G401.6 (cell line): ENCODE data around the gene VPS37C.

Source experiments
- FAIRE-seq: peaks from 2 replicates; lab custom pipeline; 2012; peaks lifted over from hg19 to GRCh38; lab: Jason Lieb, UNC

VPS37C gene

DNA sequence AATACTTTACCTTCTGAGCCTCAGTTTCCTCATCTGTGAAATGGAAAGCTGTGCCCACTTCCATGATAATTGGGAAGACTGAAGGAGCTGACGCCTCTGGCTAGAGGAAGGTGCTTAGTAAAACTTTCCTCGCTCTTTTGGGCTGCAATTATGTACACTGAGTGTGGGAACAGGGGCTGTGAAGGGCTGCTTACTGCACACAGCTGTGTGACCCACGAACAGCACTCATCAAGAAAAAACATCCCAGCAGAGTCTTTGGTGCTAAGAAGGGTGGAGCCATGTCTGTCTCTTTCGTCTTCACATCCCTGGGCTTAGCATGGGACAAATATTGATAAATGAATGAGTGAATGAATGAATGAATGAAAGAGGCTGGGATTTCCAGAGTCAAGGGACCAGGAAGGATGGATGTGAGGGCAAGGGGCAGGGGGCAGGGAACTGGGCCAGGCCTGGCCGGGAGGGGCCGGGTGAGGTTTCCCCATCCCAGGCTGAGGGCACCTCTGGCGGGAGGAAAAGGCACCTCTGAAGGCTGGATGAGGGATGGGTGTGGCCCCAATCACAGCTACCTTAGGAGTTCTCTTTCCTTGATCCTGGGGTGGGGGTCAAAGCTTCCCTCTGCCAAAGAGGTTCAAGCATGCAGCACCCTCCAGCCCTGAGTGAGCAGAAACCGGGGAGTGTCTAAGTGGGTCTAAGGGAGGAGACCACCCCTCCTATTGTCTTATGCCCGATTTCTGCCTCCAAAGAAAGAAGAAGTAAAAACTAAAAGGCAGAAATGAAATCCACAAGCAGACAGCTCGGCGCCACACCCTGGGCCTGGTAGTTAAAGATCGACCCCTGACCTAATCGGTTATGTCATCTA lies 68.1 kb downstream of the VPS37C start:
- no peak for FAIRE-seq

GRCh38 chr11:61092280-61092766 lies 68.9 kb downstream of the VPS37C start:
- no peak for FAIRE-seq

GRCh38 chr11:61091373-61092279 lies 69.6 kb downstream of the VPS37C start:
- no peak for FAIRE-seq

DNA sequence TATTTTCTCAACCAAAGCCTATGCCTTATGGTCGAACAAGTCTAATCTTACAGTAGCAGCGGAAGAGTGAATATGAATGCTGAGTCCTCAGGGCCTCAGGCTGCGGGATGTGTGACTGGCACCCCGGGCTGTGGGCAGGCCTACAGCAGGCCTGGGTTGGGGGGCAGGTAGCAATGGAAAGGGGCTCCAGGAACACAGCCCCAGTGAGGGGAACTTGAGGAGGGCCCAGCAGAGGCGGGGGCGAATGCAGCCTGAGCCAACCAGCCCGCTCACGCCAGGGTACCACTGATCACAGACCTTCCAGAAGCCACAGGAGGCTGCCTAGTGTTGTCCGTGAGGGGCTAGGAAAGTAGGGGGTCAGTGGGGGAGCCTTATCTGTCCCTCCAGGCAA lies 70.2 kb downstream of the VPS37C start:
- FAIRE-seq = no peak

DNA sequence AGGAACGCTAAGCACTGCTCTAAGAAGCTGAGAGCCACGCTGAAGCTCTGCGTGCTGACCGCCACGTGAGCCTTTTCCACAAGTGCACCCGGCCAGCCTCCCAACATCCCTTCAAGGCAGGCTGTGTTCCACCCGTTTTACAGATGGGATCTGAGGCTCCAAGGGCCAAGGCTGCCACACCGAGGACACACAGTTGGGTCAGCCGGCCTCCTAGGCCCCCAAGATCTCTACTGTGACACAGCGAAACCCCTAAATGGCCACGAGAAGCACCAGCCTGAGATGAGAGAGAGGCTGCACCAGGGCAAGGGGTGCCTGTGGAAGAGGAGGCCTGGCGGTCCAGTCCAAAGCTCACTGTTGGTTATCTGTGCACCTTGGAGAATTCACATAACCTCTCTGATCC lies 70.7 kb downstream of the VPS37C start:
- FAIRE-seq = no peak

DNA sequence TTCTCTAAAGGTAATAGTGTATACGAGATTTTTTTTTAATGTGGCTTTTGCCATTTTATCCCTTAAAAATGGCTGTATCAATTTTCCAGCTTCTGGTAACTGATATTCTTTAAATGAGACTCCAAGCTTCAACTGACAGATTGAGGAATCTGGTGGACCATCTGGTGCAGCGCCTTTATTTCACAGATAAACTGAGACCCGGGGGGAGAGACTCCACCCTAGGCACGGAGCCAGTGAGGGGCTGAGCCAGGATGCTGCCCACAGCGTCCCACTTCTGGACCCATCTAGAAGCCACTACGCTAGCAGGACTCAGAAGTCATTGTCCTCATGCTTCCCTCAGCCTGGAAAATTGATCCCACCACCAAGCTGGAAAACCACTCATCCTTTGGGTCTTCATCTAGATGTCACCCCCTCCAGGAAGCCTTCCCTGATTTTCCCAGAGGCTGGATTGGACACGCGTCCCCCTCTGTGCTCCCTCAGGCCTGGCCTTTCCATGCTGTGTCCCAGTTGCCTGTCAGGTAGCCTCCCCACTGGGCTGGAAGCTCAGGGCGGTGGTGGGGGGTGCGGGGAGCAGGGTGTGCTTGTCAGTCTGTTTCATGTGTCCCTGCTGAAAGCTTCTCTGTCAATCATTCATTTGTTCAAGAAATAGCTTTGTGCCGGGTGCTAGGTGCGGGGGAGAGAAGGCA lies 71.3 kb downstream of the VPS37C start:
- no peak for FAIRE-seq

DNA sequence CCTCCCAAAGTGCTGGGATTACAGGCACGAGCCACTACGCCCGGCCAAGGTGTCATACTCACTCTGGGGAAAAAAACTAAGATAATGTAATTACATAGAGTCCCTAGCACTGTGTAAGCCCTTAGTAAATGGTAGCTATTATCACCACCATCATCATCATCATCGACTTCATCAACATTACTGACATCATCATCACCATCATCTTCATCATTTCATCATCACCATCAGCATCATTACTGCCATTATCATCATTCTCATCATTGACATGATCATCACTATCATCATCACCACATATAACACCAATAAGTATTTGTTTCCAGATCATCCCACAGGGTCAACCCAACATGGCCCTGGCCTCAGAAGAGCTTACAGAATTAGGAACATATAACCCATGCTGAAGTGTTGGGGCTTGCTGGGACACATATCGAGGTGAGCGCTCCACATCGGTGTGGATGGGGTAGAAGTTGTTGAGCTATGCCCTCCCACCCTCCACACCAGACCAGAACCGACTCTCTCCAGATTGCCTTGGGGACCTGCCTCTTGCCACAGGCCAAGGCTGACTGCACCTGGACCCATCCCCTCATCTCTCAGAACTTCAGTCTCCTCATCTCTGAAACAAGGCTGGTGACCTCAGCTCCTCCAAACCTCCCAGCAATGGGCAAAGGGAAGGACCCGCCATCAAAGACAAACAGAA lies 73.7 kb downstream of the VPS37C start:
- no peak for FAIRE-seq

DNA sequence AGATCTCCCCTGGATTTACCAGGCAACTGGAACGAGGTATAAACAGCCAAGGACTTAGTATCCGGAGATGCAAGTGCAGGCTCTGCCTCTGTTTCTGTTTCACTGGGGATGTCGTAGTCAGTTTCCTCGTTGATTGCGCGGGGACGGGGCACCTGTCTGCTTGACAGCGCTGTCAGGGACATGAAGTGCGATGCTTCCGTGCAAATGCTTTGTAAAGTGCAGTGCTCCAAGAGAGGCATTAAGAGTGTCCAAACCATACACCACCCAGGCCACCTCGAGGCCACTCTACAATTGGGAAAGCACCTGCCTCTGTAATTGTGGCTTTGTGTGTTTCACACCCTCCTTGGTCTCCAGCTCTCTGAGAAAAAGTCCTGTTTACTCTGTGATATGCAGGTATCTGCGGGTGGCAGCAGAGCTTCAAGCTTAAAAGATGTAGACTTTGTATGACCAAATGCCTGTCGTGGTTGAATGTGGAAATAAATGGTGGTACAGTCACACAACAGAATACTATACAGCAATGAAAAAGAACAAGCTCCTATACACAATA lies 77.6 kb downstream of the VPS37C start:
- FAIRE-seq = no peak

- FAIRE-seq = no peak
Observed at GRCh38 chr11:61082931-61083531, 78.2 kb downstream of the VPS37C start.

DNA sequence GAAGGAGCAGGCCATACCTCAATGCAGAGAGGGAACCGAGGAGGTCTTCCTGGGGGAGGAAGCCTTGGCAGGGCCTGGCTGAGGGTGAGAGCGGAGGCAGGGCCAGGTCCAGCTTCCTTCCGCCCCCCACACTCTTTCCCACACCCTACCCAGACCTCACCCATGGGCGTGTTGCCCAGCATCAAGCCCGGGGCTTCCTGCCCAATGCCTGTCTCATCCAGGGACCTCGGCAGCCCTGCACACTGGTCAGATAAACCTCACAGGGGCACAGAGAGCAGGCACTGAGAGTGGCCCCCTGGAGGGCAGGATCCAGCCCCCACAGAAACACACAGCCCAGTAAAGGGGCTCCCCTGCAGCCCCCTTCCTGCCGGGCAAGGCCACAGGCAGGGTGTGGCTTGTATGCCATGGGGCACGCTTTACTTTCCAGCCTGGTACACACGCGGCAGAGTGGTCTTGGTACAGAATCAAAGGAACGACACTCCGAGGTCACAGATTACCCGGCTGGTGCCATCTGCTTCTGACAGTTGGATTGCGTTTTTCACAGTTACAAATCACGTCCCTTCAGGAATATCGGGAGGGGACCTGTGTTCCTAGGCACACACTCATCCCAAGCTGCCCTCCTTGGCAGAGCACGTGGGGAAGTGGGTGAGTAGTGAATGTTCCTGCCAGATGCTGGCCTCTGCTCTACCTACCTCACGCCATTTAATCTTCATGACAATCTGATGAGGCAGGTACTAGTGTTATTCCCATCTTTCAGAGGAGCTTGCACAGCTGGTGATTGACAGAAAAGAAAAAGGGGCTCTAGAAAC lies 79.0 kb downstream of the VPS37C start:
- no peak for FAIRE-seq

GRCh38 chr11:61080986-61081590 lies 80.1 kb downstream of the VPS37C start:
- no peak for FAIRE-seq

DNA sequence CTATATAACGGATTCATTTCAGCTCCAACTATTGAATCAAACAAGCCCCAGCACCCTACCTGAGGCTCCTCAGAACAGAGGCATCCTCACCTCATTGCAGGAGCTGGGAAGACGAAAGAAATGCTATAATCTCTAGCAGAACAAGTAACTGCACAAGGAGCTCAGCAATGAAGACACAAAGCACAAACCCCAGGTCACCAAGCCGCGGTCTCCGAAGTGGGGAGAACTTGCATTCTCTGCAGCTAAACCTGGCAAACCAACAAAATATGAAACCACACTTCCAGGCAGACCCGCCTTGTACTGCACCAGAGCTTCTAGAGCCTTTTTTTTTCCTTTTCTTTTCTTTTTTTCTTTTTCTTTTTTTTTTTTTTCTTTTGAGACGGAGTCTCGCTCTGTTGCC lies 80.7 kb downstream of the VPS37C start:
- no peak for FAIRE-seq
